H1 (cell line): Measurements from ENCODE around the gene RYR3. TPM values are rescaled to one million over a fixed set of nuclear protein-coding genes. Genes with fewer than 3 reads are reported as not detected.

ENCODE experiments used
- CHD1 ChIP-seq: IDR thresholded peaks from 2 replicates; pipeline ENCODE4 v1.6.1; 2012; ENCODE audit warnings: low read depth, low read length, improper control_type of control experiment
- CHD2 ChIP-seq: IDR thresholded peaks from 2 replicates; pipeline ENCODE4 v1.6.1; 2012; ENCODE audit warnings: low read length, improper control_type of control experiment
- GTF2F1 ChIP-seq: IDR thresholded peaks from 2 replicates; pipeline ENCODE4 v1.6.1; 2012; ENCODE audit warnings: low read depth, low read length, improper control_type of control experiment, borderline replicate concordance
- RFX5 ChIP-seq: IDR thresholded peaks from 2 replicates; pipeline ENCODE4 v1.6.1; 2011; ENCODE audit warnings: low read depth, low read length, improper control_type of control experiment, borderline replicate concordance
- polyA plus RNA-seq, 7 experiments: library from polyadenylated mRNA; depleted of rRNA in 3 of 7; stranded (reverse) in 5 of 7; unstranded in 2 of 7; fragments of >200 nt in 5 of 7; fragments of 200-250 nt in 2 of 7; gene quantifications; 1 replicate in 5 of 7; 2 replicates in 1 of 7; 4 replicates in 1 of 7; pipeline versions ENCODE4 v1.2.1 to v1.2.3, GENCODE V29; 2011 to 2013; ENCODE audit warnings: missing spikeins in 2 of 7, mixed read lengths in 2 of 7
- total RNA-seq: library from RNA; stranded (reverse); fragmentation: NEBNext Ultra II Directional; extraction: Animal tissue kit (Norgen Biotek cat#: 25700); gene quantifications from 2 replicates; pipeline ENCODE4 v1.2.1, GENCODE V29; 2021

RYR3 gene
- total and polyA plus RNA-seq, 2 of the 8 experiments (the other 6 are each of a cell fraction or from before 2014, with no cell fraction given): 0.33 to 3.4 TPM

- no peak for TF ChIP-seq GTF2F1
- TF ChIP-seq RFX5: no peak
- TF ChIP-seq CHD2: no peak
- TF ChIP-seq CHD1: no peak
Observed at GRCh38 chr15:33716025-33716424, 405.3 kb downstream of the RYR3 start (continued).
